ENCODE data around the gene KIF1B. TPM values are rescaled to one million over a fixed set of nuclear protein-coding genes. Genes with fewer than 3 reads are reported as not detected.
A peak's percentile ranks its signal among the peaks of the same experiment; 100 is the strongest.

Gene KIF1B
- total RNA-seq, 3 donors from 2014 or later, result 12.3 to 17.0 (median 16.6) TPM

DNA sequence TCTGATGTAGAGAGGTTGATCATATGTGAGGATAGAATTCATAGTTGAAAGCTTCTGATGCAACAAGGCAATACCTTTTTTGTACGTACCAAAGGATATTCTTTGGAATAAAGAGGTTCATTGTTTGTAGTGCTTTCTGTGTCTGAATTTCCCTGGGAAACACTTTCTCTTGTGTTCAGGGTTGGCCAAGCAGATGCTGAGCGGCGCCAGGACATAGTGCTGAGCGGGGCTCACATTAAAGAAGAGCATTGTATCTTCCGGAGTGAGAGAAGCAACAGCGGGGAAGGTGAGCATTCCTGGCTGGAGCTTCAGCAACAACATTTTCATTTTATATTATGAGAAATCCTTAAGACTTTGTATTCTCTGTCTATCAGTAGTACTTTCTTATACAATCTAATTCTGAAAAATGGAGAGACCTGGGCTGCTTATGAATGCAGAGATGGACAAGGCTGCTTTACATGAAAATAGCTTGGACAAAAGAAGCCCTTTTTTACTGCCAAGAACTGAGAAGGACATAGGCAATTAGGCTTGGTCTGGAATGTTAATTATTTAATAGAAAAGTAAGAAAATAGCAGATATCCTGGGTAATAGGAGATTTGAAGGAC is 85.2 kb downstream of the KIF1B start:
- H3K4me3 Mint-ChIP-seq, result no peak overlapping the region
- DNase-seq, result no peak
- H3K36me3 Mint-ChIP-seq (ENCODE audit: insufficient read depth), result peaks cover 31% of the 10 kb centered on the region
- H3K27me3 Mint-ChIP-seq (ENCODE audit: low read depth), result no peaks in the 10 kb centered on the region
- H3K9me3 Mint-ChIP-seq, result no peaks in the 10 kb centered on the region
- ATAC-seq, result no peak
- H3K4me1 Mint-ChIP-seq (ENCODE audit: low read depth), result no peaks in the 10 kb centered on the region

GRCh38 chr1:10299151-10299550 is 88.8 kb downstream of the KIF1B start:
- Mint-ChIP-seq H3K27me3 (ENCODE audit: low read depth) (no peaks in the 10 kb centered on the region), H3K36me3 (ENCODE audit: insufficient read depth) (peaks cover 35% of the 10 kb centered on the region), H3K4me1 (ENCODE audit: low read depth) (no peaks in the 10 kb centered on the region), H3K4me3 (no peak overlapping the region), H3K9me3 (no peaks in the 10 kb centered on the region)
- ATAC-seq, result no peak
- DNase-seq, result no peak

DNA sequence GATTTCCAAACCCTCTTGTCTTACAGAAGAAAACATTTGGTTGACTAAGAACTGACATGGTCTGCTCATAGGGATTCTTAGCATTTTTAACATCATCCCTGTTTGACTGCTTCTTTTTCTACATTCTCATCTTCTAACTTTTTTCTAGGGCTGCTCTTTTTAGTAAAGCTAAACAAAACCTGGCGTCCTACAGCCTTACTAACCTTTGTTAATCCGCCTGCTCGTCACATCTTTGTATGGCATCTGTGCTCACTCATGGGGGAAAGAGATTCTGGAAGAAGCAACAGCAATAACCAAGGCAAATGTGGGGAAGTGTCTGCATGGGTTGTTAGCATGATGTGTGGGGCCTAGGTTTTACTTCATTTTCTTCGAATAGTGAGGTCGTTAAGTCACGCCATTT is 92.0 kb downstream of the KIF1B start:
- Mint-ChIP-seq H3K36me3 (ENCODE audit: insufficient read depth) (peaks cover 20% of the 10 kb centered on the region), H3K4me1 (ENCODE audit: low read depth) (peaks cover 2% of the 10 kb centered on the region), H3K4me3 (no peak overlapping the region), H3K27me3 (ENCODE audit: low read depth) (no peaks in the 10 kb centered on the region), H3K9me3 (no peaks in the 10 kb centered on the region)
- DNase-seq (no peak), ATAC-seq (no peak)

GRCh38 chr1:10304295-10304694 is 93.9 kb downstream of the KIF1B start:
- no peak overlapping the region for H3K4me3 Mint-ChIP-seq
- peaks cover 9% of the 10 kb centered on the region for H3K4me1 Mint-ChIP-seq (ENCODE audit: low read depth)
- no peak for ATAC-seq
- no peaks in the 10 kb centered on the region for H3K9me3 Mint-ChIP-seq
- H3K27me3 Mint-ChIP-seq (ENCODE audit: low read depth), result no peaks in the 10 kb centered on the region
- peaks cover 17% of the 10 kb centered on the region for H3K36me3 Mint-ChIP-seq (ENCODE audit: insufficient read depth)
- DNase-seq, result no peak

GRCh38 chr1:10306435-10306834 is 96.1 kb downstream of the KIF1B start:
- Mint-ChIP-seq H3K9me3 (no peaks in the 10 kb centered on the region), H3K4me3 (no peak overlapping the region), H3K4me1 (ENCODE audit: low read depth) (peaks cover 9% of the 10 kb centered on the region), H3K27me3 (ENCODE audit: low read depth) (no peaks in the 10 kb centered on the region), H3K36me3 (ENCODE audit: insufficient read depth) (peaks cover 18% of the 10 kb centered on the region)
- DNase-seq (no peak), ATAC-seq (no peak)

DNA sequence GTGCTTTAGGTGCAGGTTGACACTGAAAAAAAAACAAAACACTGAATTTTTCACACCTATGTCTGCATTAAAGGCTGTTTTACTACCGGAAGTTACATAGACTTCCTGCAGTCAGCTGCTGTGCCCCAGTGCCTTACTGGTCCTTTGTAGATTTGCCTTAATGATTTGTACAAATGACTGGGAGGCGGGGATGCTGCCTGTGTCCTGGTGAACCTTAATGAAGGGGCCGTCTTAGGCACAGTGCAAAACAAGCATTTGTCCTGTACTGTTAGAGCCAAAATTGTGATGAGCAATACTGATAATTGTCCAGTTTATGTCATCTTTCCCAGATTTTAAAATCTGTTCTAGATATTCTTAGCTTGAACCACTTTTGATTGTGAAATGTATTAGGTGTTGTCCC is 97.6 kb downstream of the KIF1B start:
- H3K4me3 Mint-ChIP-seq, result no peak overlapping the region
- H3K9me3 Mint-ChIP-seq, result no peaks in the 10 kb centered on the region
- H3K4me1 Mint-ChIP-seq (ENCODE audit: low read depth), result peaks cover 9% of the 10 kb centered on the region
- ATAC-seq (no peak), DNase-seq (no peak)
- H3K36me3 Mint-ChIP-seq (ENCODE audit: insufficient read depth), result peaks cover 21% of the 10 kb centered on the region
- no peaks in the 10 kb centered on the region for H3K27me3 Mint-ChIP-seq (ENCODE audit: low read depth)

DNA sequence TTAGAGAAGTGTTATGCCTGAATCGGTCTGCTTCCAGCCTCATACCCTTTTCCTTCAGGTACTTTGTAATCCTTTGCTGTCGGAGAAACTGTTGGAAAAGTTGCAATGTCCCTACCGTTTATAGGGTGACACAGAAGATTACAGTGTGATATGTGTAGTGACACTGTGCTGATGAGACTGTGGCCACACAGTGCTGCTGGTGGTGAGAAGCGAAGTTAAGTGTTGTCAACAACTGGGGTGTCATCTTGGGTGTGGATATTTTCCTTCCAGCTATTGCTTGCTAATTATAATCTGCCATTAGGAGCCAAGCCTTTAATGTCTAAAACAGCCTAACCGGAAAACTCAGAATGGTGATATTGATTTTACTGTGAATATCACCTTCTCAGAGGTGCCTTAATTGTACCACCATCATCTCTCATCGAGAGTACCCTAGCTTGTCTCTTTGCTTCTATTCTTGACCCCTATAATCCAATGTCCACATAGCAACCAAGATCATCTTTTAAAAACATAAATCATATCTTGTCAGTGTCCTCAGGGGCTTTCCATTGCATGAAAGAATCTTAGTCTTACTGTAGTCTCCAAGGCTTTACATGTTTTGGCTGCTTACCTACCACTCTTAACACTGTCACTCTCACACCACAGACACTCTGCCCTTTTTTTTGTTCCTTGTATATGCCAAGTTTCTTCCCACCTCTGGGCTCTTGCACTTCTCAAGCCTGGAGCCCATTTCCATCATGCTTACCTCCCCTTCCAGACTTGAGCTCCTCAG is 99.1 kb downstream of the KIF1B start:
- H3K4me1 Mint-ChIP-seq (ENCODE audit: low read depth), result peaks cover 9% of the 10 kb centered on the region
- ATAC-seq (no peak), DNase-seq (no peak)
- peaks cover 10% of the 10 kb centered on the region for H3K36me3 Mint-ChIP-seq (ENCODE audit: insufficient read depth)
- no peak overlapping the region for H3K4me3 Mint-ChIP-seq
- H3K9me3 Mint-ChIP-seq, result no peaks in the 10 kb centered on the region
- no peaks in the 10 kb centered on the region for H3K27me3 Mint-ChIP-seq (ENCODE audit: low read depth)

GRCh38 chr1:10316752-10317151 is 106.4 kb downstream of the KIF1B start:
- Mint-ChIP-seq H3K4me1 (ENCODE audit: low read depth) (no peaks in the 10 kb centered on the region), H3K9me3 (no peaks in the 10 kb centered on the region), H3K27me3 (ENCODE audit: low read depth) (no peaks in the 10 kb centered on the region), H3K36me3 (ENCODE audit: insufficient read depth) (peaks cover 6% of the 10 kb centered on the region), H3K4me3 (no peak overlapping the region)
- ATAC-seq, result no peak
- no peak for DNase-seq

- no peak for DNase-seq
- Mint-ChIP-seq H3K27me3 (ENCODE audit: low read depth) (no peaks in the 10 kb centered on the region), H3K9me3 (no peaks in the 10 kb centered on the region), H3K4me3 (no peak overlapping the region), H3K4me1 (ENCODE audit: low read depth) (peaks cover 6% of the 10 kb centered on the region), H3K36me3 (ENCODE audit: insufficient read depth) (peaks cover 15% of the 10 kb centered on the region)
- no peak for ATAC-seq
These were observed 109.4 kb downstream of the KIF1B start for GRCh38 chr1:10319750-10320149.

DNA sequence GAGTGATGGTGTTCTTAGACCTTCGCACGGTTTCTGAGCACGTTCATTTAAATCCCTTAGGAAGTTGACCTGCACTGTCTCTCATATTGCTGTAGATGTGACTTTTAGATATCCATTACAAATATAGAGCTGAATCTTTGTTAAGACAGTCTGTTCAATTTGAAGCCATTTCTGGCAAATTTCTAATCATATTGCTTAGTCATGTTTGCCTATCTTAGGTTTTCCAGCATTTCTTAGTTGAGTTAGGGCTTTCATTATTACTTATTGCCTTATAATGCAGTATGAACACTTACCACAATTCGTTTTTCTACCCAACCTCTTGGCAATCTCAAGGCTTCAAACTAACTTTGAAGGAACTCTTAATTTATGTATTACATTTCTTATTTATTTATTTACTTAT is 110.0 kb downstream of the KIF1B start:
- no peaks in the 10 kb centered on the region for H3K9me3 Mint-ChIP-seq
- H3K27me3 Mint-ChIP-seq (ENCODE audit: low read depth), result no peaks in the 10 kb centered on the region
- DNase-seq (no peak), ATAC-seq (no peak)
- H3K4me3 Mint-ChIP-seq, result no peak overlapping the region
- H3K36me3 Mint-ChIP-seq (ENCODE audit: insufficient read depth), result peaks cover 15% of the 10 kb centered on the region
- peaks cover 6% of the 10 kb centered on the region for H3K4me1 Mint-ChIP-seq (ENCODE audit: low read depth)

GRCh38 chr1:10322821-10323220 is 112.5 kb downstream of the KIF1B start:
- Mint-ChIP-seq H3K4me1 (ENCODE audit: low read depth) (peaks cover 9% of the 10 kb centered on the region), H3K27me3 (ENCODE audit: low read depth) (no peaks in the 10 kb centered on the region), H3K36me3 (ENCODE audit: insufficient read depth) (peaks cover 24% of the 10 kb centered on the region), H3K9me3 (no peaks in the 10 kb centered on the region), H3K4me3 (no peak overlapping the region)
- DNase-seq (no peak), ATAC-seq (no peak)

- Mint-ChIP-seq H3K36me3 (ENCODE audit: insufficient read depth) (peaks cover 24% of the 10 kb centered on the region), H3K9me3 (no peaks in the 10 kb centered on the region), H3K27me3 (ENCODE audit: low read depth) (no peaks in the 10 kb centered on the region), H3K4me3 (peak overlapping the region; percentile 60), H3K4me1 (ENCODE audit: low read depth) (peaks cover 9% of the 10 kb centered on the region)
- ATAC-seq (no peak), DNase-seq (no peak)
These were observed 114.3 kb downstream of the KIF1B start for GRCh38 chr1:10324627-10325026.

GRCh38 chr1:10325521-10325920 is 115.2 kb downstream of the KIF1B start:
- peak overlapping the region; percentile 60 for H3K4me3 Mint-ChIP-seq
- H3K27me3 Mint-ChIP-seq (ENCODE audit: low read depth), result no peaks in the 10 kb centered on the region
- no peaks in the 10 kb centered on the region for H3K9me3 Mint-ChIP-seq
- ATAC-seq (peak in 1 of 2 donors; percentile 34), DNase-seq (no peak)
- H3K36me3 Mint-ChIP-seq (ENCODE audit: insufficient read depth), result peaks cover 24% of the 10 kb centered on the region
- peaks cover 9% of the 10 kb centered on the region for H3K4me1 Mint-ChIP-seq (ENCODE audit: low read depth)

- peaks cover 9% of the 10 kb centered on the region for H3K4me1 Mint-ChIP-seq (ENCODE audit: low read depth)
- DNase-seq (no peak), ATAC-seq (no peak)
- H3K9me3 Mint-ChIP-seq, result no peaks in the 10 kb centered on the region
- no peaks in the 10 kb centered on the region for H3K27me3 Mint-ChIP-seq (ENCODE audit: low read depth)
- peaks cover 24% of the 10 kb centered on the region for H3K36me3 Mint-ChIP-seq (ENCODE audit: insufficient read depth)
- peak overlapping the region; percentile 5 for H3K4me3 Mint-ChIP-seq
These were observed 115.9 kb downstream of the KIF1B start for GRCh38 chr1:10326251-10326650.
